K562 (cell line): Measurements from ENCODE around the gene PIK3CD. TPM values are rescaled to one million over a fixed set of nuclear protein-coding genes. Genes with fewer than 3 reads are reported as not detected.

Experiments used
- EP300 ChIP-seq: IDR thresholded peaks from 2 replicates; pipeline ENCODE4 v1.6.1; 2012; ENCODE audit warnings: low read length, improper control_type of control experiment
- ETV1 ChIP-seq: fragments of 450-650 bp; conservative IDR thresholded peaks from 2 replicates; pipeline ENCODE4 v1.6.1; 2016; ENCODE audit warnings: missing genetic modification characterization, control low read depth, low read depth, missing compliant biosample characterization
- HOXB6 ChIP-seq: fragments of 250-450 bp; sonication (Bioruptor Pico); IDR thresholded peaks from 2 replicates; pipeline ENCODE4 v1.5.1; 2022; ENCODE audit warnings: mild to moderate bottlenecking, borderline replicate concordance
- KLF1 ChIP-seq: fragments of 450-650 bp; IDR thresholded peaks from 2 replicates; pipeline ENCODE4 v1.6.1; 2016; ENCODE audit warnings: missing genetic modification characterization, missing compliant biosample characterization
- MTF1 ChIP-seq: fragments of 250-450 bp; sonication (Bioruptor Pico); IDR thresholded peaks from 2 replicates; pipeline ENCODE4 v1.9.0; 2021; ENCODE audit warnings: moderate library complexity, mild to moderate bottlenecking, inconsistent platforms, borderline replicate concordance
- RFX1 ChIP-seq: fragments of 450-650 bp; IDR thresholded peaks from 2 replicates; pipeline ENCODE4 v1.6.1; 2016; ENCODE audit warnings: mild to moderate bottlenecking, moderate library complexity
- ZBTB2 ChIP-seq: fragments of 450-650 bp; IDR thresholded peaks from 2 replicates; pipeline ENCODE4 v1.6.1; 2016; ENCODE audit warnings: antibody characterized with exemption
- ZFX ChIP-seq: sonication (generic); formaldehyde crosslinking; IDR thresholded peaks from 2 replicates; pipeline ENCODE4 v1.8.0; 2022; ENCODE audit warnings: mild to moderate bottlenecking, missing genetic modification reagents, moderate library complexity
- ZNF592 ChIP-seq: fragments of 450-650 bp; IDR thresholded peaks from 2 replicates; pipeline ENCODE4 v1.6.1; 2017; ENCODE audit warnings: antibody characterized with exemption, mild to moderate bottlenecking
- ZNF639 ChIP-seq, 2 experiments: fragments of 200-800 bp in 1 of 2; sonication (Bioruptor generic) in 1 of 2; sonication (generic) in 1 of 2; formaldehyde crosslinking in 1 of 2; IDR thresholded peaks in 1 of 2; conservative IDR thresholded peaks in 1 of 2; 2 replicates each; pipeline versions ENCODE4 v1.5.0 to v1.6.1; 2016 to 2020; ENCODE audit warnings: missing compliant biosample characterization in 1 of 2, missing genetic modification characterization in 1 of 2, missing genetic modification reagents in 1 of 2
- polyA plus RNA-seq, 8 experiments: library from polyadenylated mRNA; depleted of rRNA in 4 of 8; stranded (reverse) in 5 of 8; unstranded in 3 of 8; fragments of >200 nt; fragmentation: Nextera tagmentation in 2 of 8; fragmentation: Illumina TruSeq in 1 of 8; extraction: Ambion mirVana in 2 of 8; extraction: Trizol in 1 of 8; gene quantifications; 2 replicates each; pipeline versions ENCODE4 v1.2.1 to v1.2.3, GENCODE V29; 2011 to 2014; ENCODE audit warnings: inconsistent platforms in 1 of 8, missing spikeins in 1 of 8
- total RNA-seq, 7 experiments: library from RNA; depleted of rRNA in 6 of 7; stranded (reverse); fragments of >200 nt in 6 of 7; fragmentation: Illumina TruSeq in 2 of 7; extraction: Trizol in 2 of 7; gene quantifications; 2 replicates each; pipeline versions ENCODE4 v1.2.1 to v1.2.3, GENCODE V29; 2011 to 2021; ENCODE audit warnings: low replicate concordance in 1 of 7
- TF ChIP-seq, protein P1 (sequence below): fragments of 250-450 bp; sonication (Bioruptor Pico); IDR thresholded peaks from 2 replicates; pipeline ENCODE4 v1.4.0; 2020; ENCODE audit warnings: mild to moderate bottlenecking, moderate library complexity
- TF ChIP-seq, protein P2 (sequence below): sonication (generic); formaldehyde crosslinking; IDR thresholded peaks from 2 replicates; pipeline ENCODE4 v1.8.0; 2022; ENCODE audit warnings: mild to moderate bottlenecking, missing genetic modification reagents

The PIK3CD gene
- total and polyA plus RNA-seq, 9 of the 15 experiments (the other 6 are each of a cell fraction or from before 2014, with no cell fraction given) = 1.8 to 20.8 (median 7.2) TPM

GRCh38 chr1:9774712-9775679, 123.5 kb downstream of the PIK3CD start (continued):
- TF ChIP-seq, protein P1, sequence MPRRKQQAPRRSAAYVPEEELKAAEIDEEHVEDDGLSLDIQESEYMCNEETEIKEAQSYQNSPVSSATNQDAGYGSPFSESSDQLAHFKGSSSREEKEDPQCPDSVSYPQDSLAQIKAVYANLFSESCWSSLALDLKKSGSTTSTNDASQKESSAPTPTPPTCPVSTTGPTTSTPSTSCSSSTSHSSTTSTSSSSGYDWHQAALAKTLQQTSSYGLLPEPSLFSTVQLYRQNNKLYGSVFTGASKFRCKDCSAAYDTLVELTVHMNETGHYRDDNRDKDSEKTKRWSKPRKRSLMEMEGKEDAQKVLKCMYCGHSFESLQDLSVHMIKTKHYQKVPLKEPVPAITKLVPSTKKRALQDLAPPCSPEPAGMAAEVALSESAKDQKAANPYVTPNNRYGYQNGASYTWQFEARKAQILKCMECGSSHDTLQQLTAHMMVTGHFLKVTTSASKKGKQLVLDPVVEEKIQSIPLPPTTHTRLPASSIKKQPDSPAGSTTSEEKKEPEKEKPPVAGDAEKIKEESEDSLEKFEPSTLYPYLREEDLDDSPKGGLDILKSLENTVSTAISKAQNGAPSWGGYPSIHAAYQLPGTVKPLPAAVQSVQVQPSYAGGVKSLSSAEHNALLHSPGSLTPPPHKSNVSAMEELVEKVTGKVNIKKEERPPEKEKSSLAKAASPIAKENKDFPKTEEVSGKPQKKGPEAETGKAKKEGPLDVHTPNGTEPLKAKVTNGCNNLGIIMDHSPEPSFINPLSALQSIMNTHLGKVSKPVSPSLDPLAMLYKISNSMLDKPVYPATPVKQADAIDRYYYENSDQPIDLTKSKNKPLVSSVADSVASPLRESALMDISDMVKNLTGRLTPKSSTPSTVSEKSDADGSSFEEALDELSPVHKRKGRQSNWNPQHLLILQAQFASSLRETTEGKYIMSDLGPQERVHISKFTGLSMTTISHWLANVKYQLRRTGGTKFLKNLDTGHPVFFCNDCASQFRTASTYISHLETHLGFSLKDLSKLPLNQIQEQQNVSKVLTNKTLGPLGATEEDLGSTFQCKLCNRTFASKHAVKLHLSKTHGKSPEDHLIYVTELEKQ = 0 out of 2 replicates have a peak, but pooled peaks have one; percentile 68
- TF ChIP-seq KLF1 (tag) (peak; percentile 46; the same call in 1 of the 2 replicates), MTF1 (CRISPR knock-in tag) (0 out of 2 replicates have a peak, but pooled peaks have one; percentile 52), ETV1 (tag) (peak; percentile 68), ZNF592 (peak; percentile 99), HOXB6 (CRISPR knock-in tag) (0 out of 2 replicates have a peak, but pooled peaks have one; percentile 26), RFX1 (peak; percentile 95), ZNF639 (CRISPR knock-in tag; conservative IDR thresholded peaks at IDR 0.05 in 1 of 2, IDR thresholded peaks at IDR 0.05 in 1 of 2) (peak in 1 of 2 experiments; percentile 94; a peak in 2 of 4 replicates), ZFX (CRISPR knock-in tag) (no peak), EP300 (peak; percentile 11; the same call in 1 of the 2 replicates), ZBTB2 (0 out of 2 replicates have a peak, but pooled peaks have one; percentile 26)
- TF ChIP-seq, protein P2, sequence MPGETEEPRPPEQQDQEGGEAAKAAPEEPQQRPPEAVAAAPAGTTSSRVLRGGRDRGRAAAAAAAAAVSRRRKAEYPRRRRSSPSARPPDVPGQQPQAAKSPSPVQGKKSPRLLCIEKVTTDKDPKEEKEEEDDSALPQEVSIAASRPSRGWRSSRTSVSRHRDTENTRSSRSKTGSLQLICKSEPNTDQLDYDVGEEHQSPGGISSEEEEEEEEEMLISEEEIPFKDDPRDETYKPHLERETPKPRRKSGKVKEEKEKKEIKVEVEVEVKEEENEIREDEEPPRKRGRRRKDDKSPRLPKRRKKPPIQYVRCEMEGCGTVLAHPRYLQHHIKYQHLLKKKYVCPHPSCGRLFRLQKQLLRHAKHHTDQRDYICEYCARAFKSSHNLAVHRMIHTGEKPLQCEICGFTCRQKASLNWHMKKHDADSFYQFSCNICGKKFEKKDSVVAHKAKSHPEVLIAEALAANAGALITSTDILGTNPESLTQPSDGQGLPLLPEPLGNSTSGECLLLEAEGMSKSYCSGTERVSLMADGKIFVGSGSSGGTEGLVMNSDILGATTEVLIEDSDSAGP = no peak
